NCI-H446 treated with DMSO at 0.1 percent for 48 hours (cell line): Measurements from ENCODE around the gene LPP.

ENCODE experiments used
- DNase-seq: peaks from one replicate; lab custom pipeline; 2025; lab: John Stamatoyannopoulos, UW

The LPP gene

GRCh38 chr3:188331166-188331565 is 177.2 kb downstream of the LPP start:
- no peak for DNase-seq

DNA sequence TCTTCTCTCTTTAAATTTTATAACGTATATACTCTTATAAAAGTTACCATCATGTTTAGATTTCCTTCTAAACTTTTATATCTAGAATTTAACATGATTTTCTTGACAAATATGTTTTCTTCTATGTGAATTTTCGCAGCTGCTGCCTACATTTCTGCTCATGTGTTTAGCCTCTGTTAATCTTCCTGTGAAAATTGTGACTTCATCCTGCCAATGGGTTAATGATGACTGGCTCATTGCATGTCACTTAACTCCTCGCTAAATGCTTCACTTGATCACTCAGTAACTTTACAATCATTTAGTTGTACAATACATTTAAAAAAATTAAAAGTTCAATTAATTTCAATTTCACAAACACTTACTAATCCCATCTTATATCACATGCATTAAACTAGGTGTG is 178.1 kb downstream of the LPP start:
- no peak for DNase-seq

DNA sequence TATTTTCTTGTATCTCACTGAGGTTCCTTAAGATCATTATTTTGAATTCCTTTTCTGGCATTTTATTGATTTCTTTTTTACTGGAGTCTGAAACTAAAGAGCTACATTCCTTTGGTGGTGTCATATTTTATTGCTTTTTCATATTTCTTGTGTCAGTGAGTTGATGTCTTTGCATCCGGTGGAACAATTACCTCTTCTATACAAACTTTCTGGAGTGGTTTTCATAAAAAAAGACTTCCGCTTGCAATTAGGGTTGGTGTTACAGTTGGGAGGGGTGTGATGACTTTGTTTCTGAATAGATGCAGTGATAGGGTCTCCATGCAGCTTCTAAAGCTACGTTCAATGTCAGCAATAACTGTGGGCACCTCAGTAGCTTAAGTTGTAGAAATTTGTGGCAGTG is 181.7 kb downstream of the LPP start:
- DNase-seq, result no peak

- no peak for DNase-seq
Measured at GRCh38 chr3:188336178-188336577, 182.2 kb downstream of the LPP start.

DNA sequence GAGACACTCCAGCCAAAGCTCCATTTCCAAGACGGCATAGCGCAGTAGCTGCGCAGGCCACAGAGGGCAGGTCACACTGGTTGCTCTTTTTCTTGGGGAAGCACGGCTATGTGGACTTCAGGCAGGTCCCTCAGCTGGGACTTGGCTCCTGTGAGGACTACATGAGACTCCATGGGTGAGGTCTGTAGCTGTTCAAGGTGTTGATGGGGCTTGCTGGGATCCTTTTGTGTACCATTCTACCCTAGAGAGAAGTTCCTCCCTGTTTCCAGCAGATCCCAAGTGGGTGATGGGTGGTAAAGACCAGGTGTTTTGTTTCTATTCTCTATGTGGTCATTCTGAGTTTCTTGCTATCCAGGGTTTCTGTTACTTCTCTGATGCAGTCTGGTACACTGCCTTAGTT is 183.3 kb downstream of the LPP start:
- no peak for DNase-seq

DNA sequence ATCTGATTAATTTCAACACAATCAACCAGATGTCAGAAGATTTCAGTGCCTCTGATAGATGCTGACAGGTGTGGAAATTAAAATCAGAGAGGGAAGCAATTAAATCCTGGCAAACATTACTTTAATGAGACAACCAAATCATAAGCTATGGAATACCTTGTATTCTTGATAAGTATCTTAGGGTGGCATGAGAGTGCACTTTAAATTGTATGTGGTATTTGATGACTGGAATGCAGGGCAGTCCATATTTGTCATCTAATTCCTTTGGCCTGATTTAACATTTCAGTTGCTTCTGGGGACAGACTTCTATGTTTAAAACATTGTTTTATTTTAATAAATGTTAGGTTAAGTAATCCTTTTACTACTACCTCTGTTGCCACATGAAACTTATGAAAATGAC is 184.1 kb downstream of the LPP start:
- DNase-seq, result no peak

GRCh38 chr3:188339410-188340295 is 185.7 kb downstream of the LPP start:
- DNase-seq, result no peak

DNA sequence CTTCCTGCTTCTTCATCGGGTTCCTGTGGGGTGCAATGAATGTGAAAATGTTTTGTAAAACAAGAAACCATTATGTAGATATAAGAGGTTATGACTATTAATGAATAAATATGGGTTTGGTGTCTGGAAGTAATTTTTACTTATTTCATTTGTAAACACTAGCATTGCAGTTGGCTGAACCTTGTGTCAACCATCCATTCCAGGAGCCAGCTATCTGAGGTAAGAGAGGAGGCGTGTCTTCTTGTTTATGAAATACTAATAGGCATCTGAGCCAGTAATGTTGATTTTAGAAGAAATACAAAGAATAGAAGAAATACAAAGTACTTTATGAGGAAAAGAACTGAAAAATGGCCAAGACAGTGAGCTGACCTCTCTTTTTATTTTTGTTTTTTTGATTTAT is 187.5 kb downstream of the LPP start:
- DNase-seq, result no peak

- DNase-seq, result no peak
Measured at GRCh38 chr3:188342991-188343732, 189.2 kb downstream of the LPP start.

GRCh38 chr3:188343894-188344293 is 189.9 kb downstream of the LPP start:
- no peak for DNase-seq

DNA sequence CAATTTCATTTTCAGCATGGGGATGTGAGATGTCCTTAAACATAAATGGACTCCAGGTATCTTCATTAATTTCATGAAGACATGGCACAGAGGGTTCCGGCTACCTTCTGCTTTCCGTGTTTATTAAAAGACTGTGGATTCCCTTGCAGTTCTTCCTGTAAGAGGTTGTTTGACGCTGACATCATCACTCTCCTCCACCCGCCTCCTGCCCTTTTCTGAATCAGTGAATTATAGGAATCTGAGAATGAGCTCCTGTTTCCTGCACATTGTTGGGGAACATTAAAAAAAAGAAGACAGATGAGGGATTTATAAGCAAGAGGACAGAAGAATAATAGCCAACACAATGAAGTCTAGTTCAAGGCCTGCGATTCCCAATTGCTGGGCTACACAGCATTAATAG is 191.3 kb downstream of the LPP start:
- DNase-seq, result no peak

GRCh38 chr3:188348435-188349244 is 194.7 kb downstream of the LPP start:
- DNase-seq, result no peak

DNA sequence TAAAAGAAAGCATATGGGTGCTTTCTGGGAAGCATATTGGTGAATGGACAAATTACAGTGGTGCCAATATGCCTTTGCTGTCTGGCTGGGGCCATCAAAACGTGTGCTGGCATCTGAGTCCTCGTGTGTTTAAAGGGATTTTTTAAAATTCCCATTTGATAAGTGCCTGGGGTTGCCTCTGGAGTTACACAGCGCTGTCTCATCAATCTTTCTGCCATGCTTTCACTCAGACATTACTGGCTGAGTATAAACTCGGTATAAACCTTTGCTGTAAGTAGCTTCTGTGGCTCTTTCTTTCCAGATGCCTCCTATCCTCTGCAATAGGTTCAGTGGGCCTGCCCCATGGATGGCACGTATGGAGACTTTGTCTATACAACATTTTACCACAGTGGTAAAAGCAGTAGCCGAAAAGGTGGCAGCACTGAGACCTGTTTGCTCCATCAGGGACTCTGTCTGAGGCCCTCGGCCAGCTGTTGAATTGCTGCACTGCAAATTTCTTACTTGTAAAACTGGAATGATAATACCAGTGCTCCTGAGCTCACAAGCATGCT is 195.5 kb downstream of the LPP start:
- no peak for DNase-seq

DNA sequence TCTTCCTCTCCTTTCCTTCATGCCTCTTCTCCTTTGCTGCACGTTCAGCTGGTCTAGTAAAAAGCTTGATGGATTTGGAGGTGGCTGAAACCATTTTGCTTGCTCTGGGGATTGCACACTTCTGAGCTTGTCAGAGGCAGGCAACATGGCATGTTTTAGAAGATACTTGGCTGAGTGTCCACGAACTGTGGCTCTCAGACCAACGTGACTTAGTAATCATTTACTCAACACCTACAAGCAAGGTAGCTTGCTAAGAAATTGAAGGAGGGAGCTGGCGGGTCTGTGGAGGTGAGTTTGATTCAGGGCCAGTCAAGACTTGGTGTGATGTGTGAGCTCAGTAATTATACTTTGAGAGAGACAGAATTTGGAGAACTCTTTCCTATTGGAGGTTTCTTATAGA is 196.0 kb downstream of the LPP start:
- DNase-seq, result no peak

GRCh38 chr3:188350961-188351360 is 197.0 kb downstream of the LPP start:
- DNase-seq, result no peak

- no peak for DNase-seq
Measured at GRCh38 chr3:188351648-188352047, 197.7 kb downstream of the LPP start.

GRCh38 chr3:188352196-188352927 is 198.4 kb downstream of the LPP start:
- no peak for DNase-seq

- no peak for DNase-seq
Measured at GRCh38 chr3:188353426-188353825, 199.5 kb downstream of the LPP start.

DNA sequence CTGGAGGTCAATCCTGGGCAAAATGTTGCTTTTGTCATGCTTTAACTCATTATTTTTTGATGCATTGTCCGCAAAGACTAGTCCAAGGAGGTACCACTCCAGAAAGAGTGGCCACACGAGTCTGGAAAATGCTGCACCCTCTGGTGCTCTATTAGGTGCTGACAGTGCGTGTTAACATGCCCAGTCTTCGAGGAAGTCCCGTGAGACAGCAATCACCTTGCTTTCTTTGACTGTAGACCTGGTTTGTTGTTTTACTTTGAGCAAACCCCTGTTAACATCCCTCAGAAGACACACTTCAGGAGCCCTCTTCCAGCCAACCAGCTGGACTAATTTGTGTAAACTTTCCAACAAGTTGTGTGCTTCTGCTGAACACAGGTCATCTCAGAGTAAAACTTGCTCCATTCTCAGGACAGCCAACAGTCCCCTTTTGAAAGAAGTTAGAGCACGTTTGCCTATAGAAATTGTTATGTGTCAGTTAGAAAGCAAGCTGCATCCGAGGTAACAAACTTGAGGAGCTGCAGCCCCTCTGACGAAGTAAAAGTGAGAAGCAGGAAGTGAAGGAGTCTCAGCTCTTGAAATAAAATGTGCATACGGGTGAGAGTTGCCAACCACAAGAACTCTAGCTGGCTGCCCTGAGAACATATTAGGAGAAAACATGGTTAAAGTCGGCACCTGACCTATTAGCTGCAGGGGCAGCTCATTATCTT is 205.0 kb downstream of the LPP start:
- no peak for DNase-seq

DNA sequence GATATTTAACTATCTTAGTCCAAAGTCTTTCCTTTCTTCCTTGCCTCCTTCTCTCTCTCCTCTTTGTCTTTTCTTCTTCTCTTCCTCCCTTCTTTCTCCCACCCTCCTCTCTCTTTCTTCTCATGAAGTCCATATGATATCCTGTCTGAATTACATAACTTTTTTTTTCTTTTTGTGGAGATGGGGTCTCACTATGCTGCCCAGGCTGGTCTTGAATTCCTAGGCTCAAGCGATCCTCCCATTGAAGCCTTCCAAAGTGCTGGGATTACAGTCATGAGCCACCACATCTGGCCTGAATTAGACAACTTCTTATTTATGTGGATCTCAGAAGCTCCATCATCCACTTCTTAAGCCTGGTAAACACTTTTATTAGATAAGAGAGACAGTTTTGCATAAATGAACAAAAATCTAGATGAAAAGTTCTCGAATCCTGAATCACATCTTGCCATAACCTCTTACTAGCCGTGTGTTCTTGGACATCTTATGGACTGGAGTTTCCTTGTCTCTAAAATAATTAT is 206.5 kb downstream of the LPP start:
- DNase-seq, result no peak

- no peak for DNase-seq
Measured at GRCh38 chr3:188361888-188362287, 207.9 kb downstream of the LPP start.
